ENCODE measurements around the gene RXFP1. TPM values are rescaled to one million over a fixed set of nuclear protein-coding genes. Genes with fewer than 3 reads are reported as not detected.

The RXFP1 gene
- total and polyA plus RNA-seq, 4 donors = 0.24 to 1.5 (median 0.80) TPM

DNA sequence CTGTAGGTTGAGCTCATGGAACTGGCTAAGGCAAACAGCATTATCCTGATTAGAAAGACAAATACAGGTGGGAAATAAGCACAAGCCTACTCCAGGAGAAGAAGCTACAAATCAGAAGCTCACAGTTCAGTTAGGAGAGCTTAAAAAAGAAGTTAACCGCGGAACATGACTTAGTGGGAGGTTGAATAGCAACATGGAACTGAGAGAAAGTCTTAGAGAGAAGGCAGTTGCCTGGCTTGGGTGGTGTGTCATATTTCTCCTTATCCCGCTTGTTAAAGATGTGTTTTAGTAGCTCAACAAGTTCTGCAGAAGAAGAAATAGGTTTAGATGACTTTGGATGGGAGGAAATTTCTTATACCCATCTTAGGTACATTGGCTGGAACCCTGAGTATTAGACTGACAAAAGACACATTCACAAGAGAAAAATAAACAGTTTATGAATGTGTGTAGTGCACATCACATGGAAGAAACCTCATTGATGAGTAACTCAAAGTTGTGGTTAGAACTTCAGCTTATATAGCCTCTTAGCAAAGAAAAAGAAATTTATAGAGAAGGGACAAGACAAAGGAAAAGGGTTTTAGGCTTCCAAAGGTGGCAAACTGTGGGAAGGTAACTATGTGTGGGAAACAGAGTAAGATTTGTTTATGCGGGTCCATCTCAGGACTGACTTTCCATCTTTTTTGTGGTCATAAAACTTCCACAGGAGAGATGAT is 37.4 kb upstream of the RXFP1 start:
- Histone ChIP-seq H3K9ac (ENCODE audit: low read depth in 1 of 2, low read length in 2 of 2) (no peak overlapping the region), H3K27me3 (ENCODE audit: control insufficient read depth in 4 of 4, insufficient read depth in 4 of 4, low read length in 3 of 4) (peaks cover 0 to 2% (median 0%) of the 10 kb centered on the region in 4 donors), H3K27ac (ENCODE audit: low read depth in 1 of 2, low read length in 2 of 2) (no peak overlapping the region), H3K4me3 (ENCODE audit: low read depth in 1 of 3, low read length in 3 of 3) (no peak overlapping the region), H3K4me1 (ENCODE audit: control insufficient read depth in 4 of 4, insufficient read depth in 4 of 4, low read length in 3 of 4) (no peaks in the 10 kb centered on the region), H3K9me3 (ENCODE audit: control insufficient read depth in 4 of 4, low read length in 3 of 4) (peaks cover 0 to 1% (median 0%) of the 10 kb centered on the region in 4 donors), H3K36me3 (ENCODE audit: control insufficient read depth in 4 of 4, insufficient read depth in 3 of 4, low read depth in 1 of 4, low read length in 3 of 4) (no peaks in the 10 kb centered on the region)
- 65% methylated on average over 4 of the region's 4 CpGs for WGBS
- DNase-seq (ENCODE audit: low spot score) = no peak
- TF ChIP-seq HNF4A (conservative IDR thresholded peaks at IDR 0.05) = no peak
- no peak for TF ChIP-seq YY1 (IDR thresholded peaks at IDR 0.05)
- TF ChIP-seq, protein P1, sequence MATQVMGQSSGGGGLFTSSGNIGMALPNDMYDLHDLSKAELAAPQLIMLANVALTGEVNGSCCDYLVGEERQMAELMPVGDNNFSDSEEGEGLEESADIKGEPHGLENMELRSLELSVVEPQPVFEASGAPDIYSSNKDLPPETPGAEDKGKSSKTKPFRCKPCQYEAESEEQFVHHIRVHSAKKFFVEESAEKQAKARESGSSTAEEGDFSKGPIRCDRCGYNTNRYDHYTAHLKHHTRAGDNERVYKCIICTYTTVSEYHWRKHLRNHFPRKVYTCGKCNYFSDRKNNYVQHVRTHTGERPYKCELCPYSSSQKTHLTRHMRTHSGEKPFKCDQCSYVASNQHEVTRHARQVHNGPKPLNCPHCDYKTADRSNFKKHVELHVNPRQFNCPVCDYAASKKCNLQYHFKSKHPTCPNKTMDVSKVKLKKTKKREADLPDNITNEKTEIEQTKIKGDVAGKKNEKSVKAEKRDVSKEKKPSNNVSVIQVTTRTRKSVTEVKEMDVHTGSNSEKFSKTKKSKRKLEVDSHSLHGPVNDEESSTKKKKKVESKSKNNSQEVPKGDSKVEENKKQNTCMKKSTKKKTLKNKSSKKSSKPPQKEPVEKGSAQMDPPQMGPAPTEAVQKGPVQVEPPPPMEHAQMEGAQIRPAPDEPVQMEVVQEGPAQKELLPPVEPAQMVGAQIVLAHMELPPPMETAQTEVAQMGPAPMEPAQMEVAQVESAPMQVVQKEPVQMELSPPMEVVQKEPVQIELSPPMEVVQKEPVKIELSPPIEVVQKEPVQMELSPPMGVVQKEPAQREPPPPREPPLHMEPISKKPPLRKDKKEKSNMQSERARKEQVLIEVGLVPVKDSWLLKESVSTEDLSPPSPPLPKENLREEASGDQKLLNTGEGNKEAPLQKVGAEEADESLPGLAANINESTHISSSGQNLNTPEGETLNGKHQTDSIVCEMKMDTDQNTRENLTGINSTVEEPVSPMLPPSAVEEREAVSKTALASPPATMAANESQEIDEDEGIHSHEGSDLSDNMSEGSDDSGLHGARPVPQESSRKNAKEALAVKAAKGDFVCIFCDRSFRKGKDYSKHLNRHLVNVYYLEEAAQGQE (IDR thresholded peaks at IDR 0.05) = no peak
- TF ChIP-seq RXRA (IDR thresholded peaks at IDR 0.05) = no peak
- TF ChIP-seq GABPA (IDR thresholded peaks at IDR 0.05 in 1 of 2, conservative IDR thresholded peaks at IDR 0.05 in 1 of 2) = no peak

DNA sequence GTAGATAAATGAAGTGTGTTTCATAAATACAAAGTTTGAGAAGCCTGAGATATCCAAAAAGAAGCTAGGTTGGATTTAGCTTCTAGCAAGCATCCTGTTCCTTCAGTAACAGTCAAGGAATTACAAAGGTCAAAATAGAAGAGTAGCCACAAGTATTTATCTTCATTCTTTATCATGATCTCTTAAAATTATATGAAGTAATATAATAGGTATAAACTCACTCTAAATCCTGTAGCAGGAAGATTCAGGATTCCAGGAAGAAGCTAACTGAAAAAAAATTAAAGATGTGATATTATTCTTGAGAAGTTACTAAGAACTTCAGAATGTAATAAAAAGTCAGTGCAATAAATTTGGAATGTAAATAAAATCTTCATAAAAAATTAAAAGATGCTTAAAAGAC is 31.1 kb upstream of the RXFP1 start:
- no peak for TF ChIP-seq HNF4A (conservative IDR thresholded peaks at IDR 0.05)
- TF ChIP-seq TAF1 (conservative IDR thresholded peaks at IDR 0.05) = no peak
- TF ChIP-seq, protein P1 (IDR thresholded peaks at IDR 0.05) = no peak
- no peak for TF ChIP-seq JUND (IDR thresholded peaks at IDR 0.05)
- TF ChIP-seq RAD21 (IDR thresholded peaks at IDR 0.05) = no peak
- TF ChIP-seq, protein P2, sequence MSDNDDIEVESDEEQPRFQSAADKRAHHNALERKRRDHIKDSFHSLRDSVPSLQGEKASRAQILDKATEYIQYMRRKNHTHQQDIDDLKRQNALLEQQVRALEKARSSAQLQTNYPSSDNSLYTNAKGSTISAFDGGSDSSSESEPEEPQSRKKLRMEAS (IDR thresholded peaks at IDR 0.05) = no peak
- TF ChIP-seq FOXA1 (IDR thresholded peaks at IDR 0.05) = no peak
- TF ChIP-seq, protein P3, sequence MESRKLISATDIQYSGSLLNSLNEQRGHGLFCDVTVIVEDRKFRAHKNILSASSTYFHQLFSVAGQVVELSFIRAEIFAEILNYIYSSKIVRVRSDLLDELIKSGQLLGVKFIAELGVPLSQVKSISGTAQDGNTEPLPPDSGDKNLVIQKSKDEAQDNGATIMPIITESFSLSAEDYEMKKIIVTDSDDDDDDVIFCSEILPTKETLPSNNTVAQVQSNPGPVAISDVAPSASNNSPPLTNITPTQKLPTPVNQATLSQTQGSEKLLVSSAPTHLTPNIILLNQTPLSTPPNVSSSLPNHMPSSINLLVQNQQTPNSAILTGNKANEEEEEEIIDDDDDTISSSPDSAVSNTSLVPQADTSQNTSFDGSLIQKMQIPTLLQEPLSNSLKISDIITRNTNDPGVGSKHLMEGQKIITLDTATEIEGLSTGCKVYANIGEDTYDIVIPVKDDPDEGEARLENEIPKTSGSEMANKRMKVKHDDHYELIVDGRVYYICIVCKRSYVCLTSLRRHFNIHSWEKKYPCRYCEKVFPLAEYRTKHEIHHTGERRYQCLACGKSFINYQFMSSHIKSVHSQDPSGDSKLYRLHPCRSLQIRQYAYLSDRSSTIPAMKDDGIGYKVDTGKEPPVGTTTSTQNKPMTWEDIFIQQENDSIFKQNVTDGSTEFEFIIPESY (IDR thresholded peaks at IDR 0.05) = no peak
- TF ChIP-seq FOXA2 (IDR thresholded peaks at IDR 0.05) = no peak
- TF ChIP-seq, protein P4, sequence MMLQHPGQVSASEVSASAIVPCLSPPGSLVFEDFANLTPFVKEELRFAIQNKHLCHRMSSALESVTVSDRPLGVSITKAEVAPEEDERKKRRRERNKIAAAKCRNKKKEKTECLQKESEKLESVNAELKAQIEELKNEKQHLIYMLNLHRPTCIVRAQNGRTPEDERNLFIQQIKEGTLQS (IDR thresholded peaks at IDR 0.05) = no peak
- TF ChIP-seq GABPA (IDR thresholded peaks at IDR 0.05 in 1 of 2, conservative IDR thresholded peaks at IDR 0.05 in 1 of 2) = no peak
- no peak for TF ChIP-seq EGR1 (IDR thresholded peaks at IDR 0.05; ENCODE audit: low read depth in 2 of 2)
- no peak for TF ChIP-seq HNF4G (IDR thresholded peaks at IDR 0.05)
- TF ChIP-seq SP1 (IDR thresholded peaks at IDR 0.05) = no peak
- TF ChIP-seq YY1 (IDR thresholded peaks at IDR 0.05) = no peak
- TF ChIP-seq RXRA (IDR thresholded peaks at IDR 0.05) = no peak
- TF ChIP-seq NR2F2 (IDR thresholded peaks at IDR 0.05) = no peak
- TF ChIP-seq, protein P5, sequence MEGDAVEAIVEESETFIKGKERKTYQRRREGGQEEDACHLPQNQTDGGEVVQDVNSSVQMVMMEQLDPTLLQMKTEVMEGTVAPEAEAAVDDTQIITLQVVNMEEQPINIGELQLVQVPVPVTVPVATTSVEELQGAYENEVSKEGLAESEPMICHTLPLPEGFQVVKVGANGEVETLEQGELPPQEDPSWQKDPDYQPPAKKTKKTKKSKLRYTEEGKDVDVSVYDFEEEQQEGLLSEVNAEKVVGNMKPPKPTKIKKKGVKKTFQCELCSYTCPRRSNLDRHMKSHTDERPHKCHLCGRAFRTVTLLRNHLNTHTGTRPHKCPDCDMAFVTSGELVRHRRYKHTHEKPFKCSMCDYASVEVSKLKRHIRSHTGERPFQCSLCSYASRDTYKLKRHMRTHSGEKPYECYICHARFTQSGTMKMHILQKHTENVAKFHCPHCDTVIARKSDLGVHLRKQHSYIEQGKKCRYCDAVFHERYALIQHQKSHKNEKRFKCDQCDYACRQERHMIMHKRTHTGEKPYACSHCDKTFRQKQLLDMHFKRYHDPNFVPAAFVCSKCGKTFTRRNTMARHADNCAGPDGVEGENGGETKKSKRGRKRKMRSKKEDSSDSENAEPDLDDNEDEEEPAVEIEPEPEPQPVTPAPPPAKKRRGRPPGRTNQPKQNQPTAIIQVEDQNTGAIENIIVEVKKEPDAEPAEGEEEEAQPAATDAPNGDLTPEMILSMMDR (IDR thresholded peaks at IDR 0.05; ENCODE audit: low read depth, low read length, missing input control) = no peak
- H3K27me3 ChIP-seq (ENCODE audit: control insufficient read depth in 4 of 4, insufficient read depth in 4 of 4, low read length in 3 of 4) = peaks cover 0 to 2% (median 0%) of the 10 kb centered on the region in 4 donors
- H3K27ac ChIP-seq (ENCODE audit: low read depth in 1 of 2, low read length in 2 of 2) = no peak overlapping the region
- H3K9ac ChIP-seq (ENCODE audit: low read depth in 1 of 2, low read length in 2 of 2) = no peak overlapping the region
- H3K9me3 ChIP-seq (ENCODE audit: control insufficient read depth in 4 of 4, low read length in 3 of 4) = peaks cover 0 to 1% (median 0%) of the 10 kb centered on the region in 4 donors
- no peak for DNase-seq (ENCODE audit: low spot score)
- H3K36me3 ChIP-seq (ENCODE audit: control insufficient read depth in 4 of 4, insufficient read depth in 3 of 4, low read depth in 1 of 4, low read length in 3 of 4) = no peaks in the 10 kb centered on the region
- no peak overlapping the region for H3K4me3 ChIP-seq (ENCODE audit: low read depth in 1 of 3, low read length in 3 of 3)
- H3K4me1 ChIP-seq (ENCODE audit: control insufficient read depth in 4 of 4, insufficient read depth in 4 of 4, low read length in 3 of 4) = no peaks in the 10 kb centered on the region

Measured in liver (tissue), 9 donors.